ENCODE data around the gene GALNT11.

GALNT11 gene

GRCh38 chr7:152025077-152025936 is at the start of gene GALNT11:
TSS of gene GALNT11 (plus strand) at chr7:152025674. CDS start at chr7:152094228, 68,554 bp downstream.
- TF ChIP-seq, protein P1, sequence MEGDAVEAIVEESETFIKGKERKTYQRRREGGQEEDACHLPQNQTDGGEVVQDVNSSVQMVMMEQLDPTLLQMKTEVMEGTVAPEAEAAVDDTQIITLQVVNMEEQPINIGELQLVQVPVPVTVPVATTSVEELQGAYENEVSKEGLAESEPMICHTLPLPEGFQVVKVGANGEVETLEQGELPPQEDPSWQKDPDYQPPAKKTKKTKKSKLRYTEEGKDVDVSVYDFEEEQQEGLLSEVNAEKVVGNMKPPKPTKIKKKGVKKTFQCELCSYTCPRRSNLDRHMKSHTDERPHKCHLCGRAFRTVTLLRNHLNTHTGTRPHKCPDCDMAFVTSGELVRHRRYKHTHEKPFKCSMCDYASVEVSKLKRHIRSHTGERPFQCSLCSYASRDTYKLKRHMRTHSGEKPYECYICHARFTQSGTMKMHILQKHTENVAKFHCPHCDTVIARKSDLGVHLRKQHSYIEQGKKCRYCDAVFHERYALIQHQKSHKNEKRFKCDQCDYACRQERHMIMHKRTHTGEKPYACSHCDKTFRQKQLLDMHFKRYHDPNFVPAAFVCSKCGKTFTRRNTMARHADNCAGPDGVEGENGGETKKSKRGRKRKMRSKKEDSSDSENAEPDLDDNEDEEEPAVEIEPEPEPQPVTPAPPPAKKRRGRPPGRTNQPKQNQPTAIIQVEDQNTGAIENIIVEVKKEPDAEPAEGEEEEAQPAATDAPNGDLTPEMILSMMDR (IDR thresholded peaks at IDR 0.05; ENCODE audit: low read depth, low read length) = 0 out of 2 replicates have a peak, but pooled peaks have one; percentile 11
- peak within 1 kb of the TSS; percentile 75 for H3K4me3 ChIP-seq (ENCODE audit: low read depth, low read length)

DNA sequence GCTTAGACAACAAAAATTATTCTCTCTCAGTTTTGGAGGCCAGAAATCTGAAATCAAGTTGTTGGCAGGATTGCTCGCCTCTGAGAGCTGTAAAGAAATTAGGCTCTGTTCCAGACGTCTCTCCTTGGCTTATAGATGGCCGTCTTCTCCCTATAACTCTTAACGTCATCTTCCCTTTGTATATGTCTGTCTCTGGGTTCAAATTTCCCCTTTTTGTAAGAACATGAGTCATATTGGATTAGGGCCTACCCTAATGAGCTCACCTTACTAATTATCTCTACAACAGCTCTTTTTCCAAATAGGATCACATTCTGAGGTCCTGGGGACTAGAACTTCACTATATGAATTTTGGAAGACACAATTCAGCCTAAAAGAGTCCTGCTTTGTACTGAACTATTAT is 46.9 kb upstream of the GALNT11 start:
- TF ChIP-seq, protein P1 (IDR thresholded peaks at IDR 0.05; ENCODE audit: low read depth, low read length) = no peak

DNA sequence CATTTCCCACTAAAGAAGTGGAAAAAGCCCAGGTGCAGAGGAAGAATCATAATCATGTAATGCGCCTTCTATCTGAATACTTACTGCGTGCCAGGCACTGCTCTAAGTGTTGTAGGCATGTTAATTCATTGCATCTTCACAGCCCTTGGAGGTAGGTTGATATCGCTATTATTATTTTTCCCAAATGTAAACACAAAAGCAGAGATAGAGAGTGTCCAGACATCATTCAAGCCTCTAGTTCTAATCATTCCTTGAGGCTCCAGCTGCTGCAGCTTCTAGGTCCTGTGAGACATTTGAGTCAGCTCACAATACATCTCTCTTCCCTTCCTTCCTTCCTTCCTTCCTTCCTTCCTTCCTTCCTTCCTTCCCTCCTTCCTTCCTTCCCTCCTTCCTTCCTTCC is 44.3 kb upstream of the GALNT11 start:
- H3K4me3 ChIP-seq (ENCODE audit: low read depth, low read length) = no peak overlapping the region
- TF ChIP-seq, protein P1 (IDR thresholded peaks at IDR 0.05; ENCODE audit: low read depth, low read length) = no peak

More for the DNA sequence above, 46.9 kb upstream of the GALNT11 start:
- H3K4me3 ChIP-seq (ENCODE audit: low read depth, low read length) = no peak overlapping the region

DNA sequence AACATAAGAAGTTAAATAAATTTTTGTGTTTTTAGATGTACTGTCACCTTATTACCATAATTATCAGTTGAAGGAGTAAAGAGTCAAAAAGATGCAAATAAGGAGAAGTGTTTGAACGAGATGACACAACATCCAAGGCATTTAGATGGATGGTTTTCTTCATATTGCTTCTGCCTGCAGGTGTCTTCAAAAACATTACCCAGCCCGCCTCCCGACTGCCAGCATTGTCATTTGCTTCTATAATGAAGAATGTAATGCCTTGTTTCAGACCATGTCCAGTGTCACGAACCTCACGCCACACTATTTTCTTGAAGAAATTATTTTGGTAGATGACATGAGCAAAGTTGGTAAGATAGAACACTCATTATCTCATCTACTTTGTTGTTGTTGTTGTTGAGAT is 42.7 kb upstream of the GALNT11 start:
- TF ChIP-seq, protein P1 (IDR thresholded peaks at IDR 0.05; ENCODE audit: low read depth, low read length) = no peak
- no peak overlapping the region for H3K4me3 ChIP-seq (ENCODE audit: low read depth, low read length)

GRCh38 chr7:151984612-151985011 is 40.9 kb upstream of the GALNT11 start:
- no peak overlapping the region for H3K4me3 ChIP-seq (ENCODE audit: low read depth, low read length)
- TF ChIP-seq, protein P1 (IDR thresholded peaks at IDR 0.05; ENCODE audit: low read depth, low read length) = no peak

DNA sequence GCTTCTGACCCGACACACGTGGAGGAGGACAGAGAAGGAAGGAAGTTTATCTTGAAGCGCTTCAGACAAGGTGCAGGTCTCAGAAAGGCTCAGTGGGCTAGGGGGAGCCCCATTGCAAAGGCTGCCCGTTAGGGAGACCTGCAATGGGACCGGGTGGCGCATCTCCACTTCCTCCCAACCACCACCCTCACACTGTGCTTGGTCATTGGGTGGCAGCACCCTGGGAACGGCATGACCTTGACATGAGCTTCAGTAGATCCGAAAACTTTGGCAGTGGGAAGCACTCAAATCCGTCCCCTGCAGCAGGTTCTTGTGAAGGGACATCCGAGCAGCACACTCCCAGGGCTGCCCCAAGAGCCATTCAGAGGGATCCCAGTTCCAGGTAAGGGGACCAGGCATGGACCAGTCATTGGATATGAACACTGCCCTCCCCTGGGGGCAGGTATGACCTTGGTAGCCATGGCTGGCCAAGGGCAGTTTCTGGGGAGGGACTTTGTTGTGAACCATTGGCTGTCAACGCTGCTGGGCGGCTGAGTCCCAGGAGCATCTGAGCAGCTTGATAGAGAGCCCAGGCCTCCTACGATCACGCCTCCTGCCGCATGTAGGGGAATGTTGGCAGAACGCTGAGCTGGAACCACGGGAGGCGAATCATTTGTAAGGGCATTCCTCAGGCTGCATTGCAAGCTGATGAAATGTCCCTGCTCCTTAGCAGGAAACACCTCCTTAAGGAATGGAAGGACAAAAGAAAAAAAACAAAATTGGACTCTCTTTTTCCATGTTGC is 37.5 kb upstream of the GALNT11 start:
- TF ChIP-seq, protein P1 (IDR thresholded peaks at IDR 0.05; ENCODE audit: low read depth, low read length) = no peak
- no peak overlapping the region for H3K4me3 ChIP-seq (ENCODE audit: low read depth, low read length)

- no peak overlapping the region for H3K4me3 ChIP-seq (ENCODE audit: low read depth, low read length)
- TF ChIP-seq, protein P1 (IDR thresholded peaks at IDR 0.05; ENCODE audit: low read depth, low read length) = no peak
These were observed 33.1 kb upstream of the GALNT11 start for GRCh38 chr7:151992375-151992774.

Data from WI38 (cell line).